ENCODE data around the gene LRRC2. TPM values are rescaled to one million over a fixed set of nuclear protein-coding genes. Genes with fewer than 3 reads are reported as not detected.
"Not testable (repeated sequence)": the region's sequence is repeated elsewhere in the genome, so short reads cannot be mapped to it uniquely, and the experiment has no call there.

The LRRC2 gene
- total RNA-seq, 1 donor from 2014 or later = not detected

DNA sequence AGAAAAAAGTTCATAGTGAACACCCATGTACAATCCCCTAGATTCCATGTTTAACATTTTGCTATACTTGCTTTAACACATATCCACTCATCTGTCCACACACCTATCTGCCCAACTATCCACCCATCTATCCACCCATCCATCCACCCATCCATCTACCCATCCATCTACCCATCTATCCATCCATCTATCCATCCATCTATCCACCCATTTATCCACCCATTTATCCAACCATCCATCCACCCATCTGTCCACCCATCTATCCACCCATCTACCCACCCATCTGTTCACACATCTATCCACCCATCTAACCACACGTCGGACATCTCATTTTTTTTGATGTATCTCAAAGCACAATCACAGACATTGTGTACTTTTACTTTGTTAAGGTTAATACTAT is 42.5 kb downstream of the LRRC2 start:
- no peaks in the 10 kb centered on the region for H3K4me1 Mint-ChIP-seq (ENCODE audit: low read depth)
- H3K9me3 Mint-ChIP-seq (ENCODE audit: low read depth) = no peaks in the 10 kb centered on the region
- H3K36me3 Mint-ChIP-seq (ENCODE audit: insufficient read depth) = no peaks in the 10 kb centered on the region
- TF ChIP-seq, protein P1, sequence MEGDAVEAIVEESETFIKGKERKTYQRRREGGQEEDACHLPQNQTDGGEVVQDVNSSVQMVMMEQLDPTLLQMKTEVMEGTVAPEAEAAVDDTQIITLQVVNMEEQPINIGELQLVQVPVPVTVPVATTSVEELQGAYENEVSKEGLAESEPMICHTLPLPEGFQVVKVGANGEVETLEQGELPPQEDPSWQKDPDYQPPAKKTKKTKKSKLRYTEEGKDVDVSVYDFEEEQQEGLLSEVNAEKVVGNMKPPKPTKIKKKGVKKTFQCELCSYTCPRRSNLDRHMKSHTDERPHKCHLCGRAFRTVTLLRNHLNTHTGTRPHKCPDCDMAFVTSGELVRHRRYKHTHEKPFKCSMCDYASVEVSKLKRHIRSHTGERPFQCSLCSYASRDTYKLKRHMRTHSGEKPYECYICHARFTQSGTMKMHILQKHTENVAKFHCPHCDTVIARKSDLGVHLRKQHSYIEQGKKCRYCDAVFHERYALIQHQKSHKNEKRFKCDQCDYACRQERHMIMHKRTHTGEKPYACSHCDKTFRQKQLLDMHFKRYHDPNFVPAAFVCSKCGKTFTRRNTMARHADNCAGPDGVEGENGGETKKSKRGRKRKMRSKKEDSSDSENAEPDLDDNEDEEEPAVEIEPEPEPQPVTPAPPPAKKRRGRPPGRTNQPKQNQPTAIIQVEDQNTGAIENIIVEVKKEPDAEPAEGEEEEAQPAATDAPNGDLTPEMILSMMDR (IDR thresholded peaks at IDR 0.05; ENCODE audit: unreplicated experiment) = no peak
- no peak overlapping the region for H3K4me3 Mint-ChIP-seq (ENCODE audit: low read depth)
- no peak overlapping the region for H3K27ac Mint-ChIP-seq
- no peak for DNase-seq (ENCODE audit: low spot score, unreplicated experiment)
- no peaks in the 10 kb centered on the region for H3K27me3 Mint-ChIP-seq

DNA sequence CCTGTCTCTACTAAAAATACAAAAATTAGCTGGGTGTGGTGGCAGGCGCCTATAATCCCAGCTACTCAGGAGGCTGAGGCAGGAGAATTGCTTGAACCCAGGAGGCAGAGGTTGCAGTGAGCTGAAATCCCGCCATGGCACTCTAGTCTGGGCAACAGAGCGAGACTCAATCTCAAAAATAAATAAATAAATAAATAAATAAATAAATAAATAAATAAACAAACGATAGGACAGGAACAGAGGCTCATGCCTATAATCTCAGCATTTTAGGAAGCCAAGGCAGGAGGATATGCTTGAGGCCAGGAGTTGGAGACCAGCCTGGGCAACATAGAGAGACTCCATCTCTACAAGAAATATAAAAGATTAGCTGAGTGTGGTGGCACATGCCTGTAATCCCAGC is 43.9 kb downstream of the LRRC2 start:
- DNase-seq (ENCODE audit: low spot score, unreplicated experiment); H3K4me3 Mint-ChIP-seq (ENCODE audit: low read depth); H3K4me1 Mint-ChIP-seq (ENCODE audit: low read depth); H3K27me3 Mint-ChIP-seq; H3K36me3 Mint-ChIP-seq (ENCODE audit: insufficient read depth); H3K27ac Mint-ChIP-seq; H3K9me3 Mint-ChIP-seq (ENCODE audit: low read depth): not testable (repeated sequence)

DNA sequence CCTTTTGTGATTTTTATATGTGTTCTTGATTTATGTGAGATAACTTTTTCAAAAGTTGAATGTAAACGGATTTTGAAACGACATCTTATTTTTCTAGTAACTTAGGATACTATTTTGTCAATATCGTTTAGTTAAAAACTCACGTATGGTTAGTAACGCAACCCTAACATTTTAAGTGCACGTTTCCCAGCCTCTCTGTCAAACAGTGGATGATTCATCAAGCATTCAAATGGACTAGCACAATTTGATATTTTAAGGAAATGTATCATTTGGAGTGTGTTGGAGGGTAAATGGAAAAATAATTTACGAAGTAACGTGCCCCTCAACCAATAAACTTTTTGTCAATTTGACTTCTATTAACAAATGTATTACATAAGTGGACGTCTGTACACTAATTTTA is 45.0 kb downstream of the LRRC2 start:
- no peak overlapping the region for H3K4me3 Mint-ChIP-seq (ENCODE audit: low read depth)
- DNase-seq (ENCODE audit: low spot score, unreplicated experiment) = no peak
- H3K4me1 Mint-ChIP-seq (ENCODE audit: low read depth) = no peaks in the 10 kb centered on the region
- H3K36me3 Mint-ChIP-seq (ENCODE audit: insufficient read depth) = no peaks in the 10 kb centered on the region
- no peaks in the 10 kb centered on the region for H3K9me3 Mint-ChIP-seq (ENCODE audit: low read depth)
- no peak overlapping the region for H3K27ac Mint-ChIP-seq
- TF ChIP-seq, protein P1 (IDR thresholded peaks at IDR 0.05; ENCODE audit: unreplicated experiment) = no peak
- no peaks in the 10 kb centered on the region for H3K27me3 Mint-ChIP-seq

DNA sequence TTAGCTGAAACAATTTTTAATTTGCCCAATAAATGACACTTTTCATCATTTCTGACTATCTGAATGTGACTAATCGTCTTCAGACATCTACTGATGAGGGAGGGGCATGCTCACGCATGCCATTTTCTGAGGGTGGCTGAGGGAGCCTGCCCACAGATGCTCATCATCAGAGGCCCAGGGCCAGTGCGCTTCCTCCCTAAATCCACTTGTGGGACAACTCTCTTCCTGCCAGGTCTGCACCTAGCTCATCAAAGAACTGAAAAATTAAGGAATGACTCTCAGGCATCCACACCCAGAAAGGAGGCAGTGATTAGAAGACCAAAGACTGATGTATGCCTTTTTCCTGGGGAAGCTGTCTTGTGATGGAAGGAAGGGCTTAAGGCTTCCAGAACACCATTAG is 45.6 kb downstream of the LRRC2 start:
- DNase-seq (ENCODE audit: low spot score, unreplicated experiment) = no peak
- Mint-ChIP-seq H3K4me3 (ENCODE audit: low read depth) (no peak overlapping the region), H3K36me3 (ENCODE audit: insufficient read depth) (no peaks in the 10 kb centered on the region), H3K27me3 (no peaks in the 10 kb centered on the region), H3K27ac (no peak overlapping the region), H3K4me1 (ENCODE audit: low read depth) (no peaks in the 10 kb centered on the region), H3K9me3 (ENCODE audit: low read depth) (no peaks in the 10 kb centered on the region)
- TF ChIP-seq, protein P1 (IDR thresholded peaks at IDR 0.05; ENCODE audit: unreplicated experiment) = no peak

DNA sequence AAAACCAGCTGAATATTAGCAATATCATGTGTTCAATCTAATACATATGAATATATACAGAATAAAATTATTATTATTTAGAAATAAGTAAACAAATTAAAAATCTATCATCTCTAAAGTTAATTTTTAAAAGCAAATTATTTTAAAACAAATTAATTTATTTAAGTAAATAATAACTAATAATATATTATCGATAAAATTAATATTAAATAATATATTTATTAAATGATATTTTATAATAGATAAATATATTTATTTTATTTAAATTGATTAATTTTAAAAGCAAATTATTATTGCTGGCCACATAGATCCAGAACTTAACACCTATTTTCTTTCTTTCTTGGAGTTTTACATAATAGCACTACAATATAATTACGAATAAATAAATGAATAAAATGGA is 46.1 kb downstream of the LRRC2 start:
- Mint-ChIP-seq H3K36me3 (ENCODE audit: insufficient read depth) (no peaks in the 10 kb centered on the region), H3K9me3 (ENCODE audit: low read depth) (no peaks in the 10 kb centered on the region), H3K4me3 (ENCODE audit: low read depth) (no peak overlapping the region), H3K4me1 (ENCODE audit: low read depth) (no peaks in the 10 kb centered on the region), H3K27me3 (no peaks in the 10 kb centered on the region), H3K27ac (no peak overlapping the region)
- DNase-seq (ENCODE audit: low spot score, unreplicated experiment) = no peak
- TF ChIP-seq, protein P1 (IDR thresholded peaks at IDR 0.05; ENCODE audit: unreplicated experiment) = no peak

DNA sequence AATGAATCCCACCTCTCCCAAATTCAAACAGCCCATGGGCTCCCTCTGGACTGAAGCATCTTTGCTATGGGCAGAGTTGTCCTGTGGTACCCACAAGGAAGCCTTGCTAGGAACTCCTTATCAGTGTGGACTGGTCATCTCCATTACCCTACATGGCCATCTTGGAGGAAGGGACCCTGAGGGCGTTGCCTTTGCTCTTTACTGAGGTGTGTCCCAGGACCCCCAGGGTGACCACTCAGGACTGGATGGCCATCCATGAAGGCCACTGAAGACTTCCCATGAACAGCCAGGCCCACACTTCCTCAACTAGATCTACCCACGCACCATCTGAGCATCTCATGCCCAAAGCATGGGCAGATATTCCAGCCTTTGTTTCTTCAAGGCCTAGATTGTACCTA is 48.3 kb downstream of the LRRC2 start:
- Mint-ChIP-seq H3K36me3 (ENCODE audit: insufficient read depth) (no peaks in the 10 kb centered on the region), H3K27ac (no peak overlapping the region), H3K4me1 (ENCODE audit: low read depth) (no peaks in the 10 kb centered on the region), H3K27me3 (no peaks in the 10 kb centered on the region), H3K9me3 (ENCODE audit: low read depth) (no peaks in the 10 kb centered on the region), H3K4me3 (ENCODE audit: low read depth) (no peak overlapping the region)
- no peak for DNase-seq (ENCODE audit: low spot score, unreplicated experiment)
- TF ChIP-seq, protein P1 (IDR thresholded peaks at IDR 0.05; ENCODE audit: unreplicated experiment) = no peak

All from progenitor cell of endocrine pancreas (in vitro differentiated cells).